Skeletal muscle tissue (tissue), 4 donors: Measurements from ENCODE around the gene CLCN4. TPM values are rescaled to one million over a fixed set of nuclear protein-coding genes. Genes with fewer than 3 reads are reported as not detected.

Source experiments
- H3K27ac ChIP-seq: one replicate; pipeline ENCODE4 v1.7.0; 2013; ENCODE audit warnings: mild to moderate bottlenecking, low read depth, low read length, inconsistent platforms
- H3K27me3 ChIP-seq, 3 donors: one replicate each; pipeline ENCODE4 v1.7.0; 2013; ENCODE audit warnings: low read length in 3 of 3; ENCODE audit not compliant: control insufficient read depth in 3 of 3, insufficient read depth in 3 of 3
- H3K36me3 ChIP-seq, 3 donors: one replicate each; pipeline ENCODE4 v1.7.0; 2013; ENCODE audit warnings: low read length in 3 of 3; ENCODE audit not compliant: control insufficient read depth in 3 of 3, insufficient read depth in 3 of 3
- H3K4me1 ChIP-seq, 3 donors: one replicate each; pipeline ENCODE4 v1.7.0; 2013; ENCODE audit warnings: low read length in 3 of 3, mild to moderate bottlenecking in 3 of 3; ENCODE audit not compliant: control insufficient read depth in 3 of 3, insufficient read depth in 3 of 3
- H3K4me3 ChIP-seq, 3 donors: one replicate each; pipeline ENCODE4 v1.7.0; 2013; ENCODE audit warnings: low read length in 3 of 3
- H3K9ac ChIP-seq, 3 donors: one replicate each; pipeline ENCODE4 v1.7.0; 2013; ENCODE audit warnings: low read length in 3 of 3, mild to moderate bottlenecking in 3 of 3, moderate library complexity in 2 of 3, low read depth in 1 of 3
- H3K9me3 ChIP-seq, 3 donors: one replicate each; pipeline ENCODE4 v1.7.0; 2013; ENCODE audit warnings: low read length in 3 of 3; ENCODE audit not compliant: control insufficient read depth in 3 of 3
- total RNA-seq: library from RNA; depleted of rRNA; stranded (reverse); fragments of >200 nt; gene quantifications from one replicate; pipeline ENCODE4 v1.2.3, GENCODE V29; 2014
- donor health status: Osteomylitis.

The CLCN4 gene
- total RNA-seq, 1 donor from 2014 or later = 15.7 TPM

DNA sequence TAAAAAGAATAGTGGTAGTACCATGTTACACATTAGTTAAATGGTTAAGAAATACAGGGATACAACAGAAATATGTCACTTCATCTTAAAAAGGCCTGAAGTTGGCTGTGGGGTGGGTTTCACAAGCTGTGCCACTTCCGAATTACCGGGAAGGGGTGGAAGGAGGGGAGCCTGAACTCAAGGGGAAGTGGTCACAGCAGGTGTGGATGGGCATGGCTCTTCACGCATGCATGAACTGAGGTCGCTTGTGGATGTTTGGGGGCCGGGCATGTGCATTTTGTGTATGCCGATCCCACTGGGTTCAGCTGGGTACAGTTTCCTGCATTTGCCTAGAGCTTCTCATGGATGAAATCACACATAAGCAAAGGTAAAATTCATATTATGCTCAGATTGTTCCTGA is 64.9 kb downstream of the CLCN4 start:
- H3K4me1 ChIP-seq = peaks cover 0 to 8% (median 2%) of the 10 kb centered on the region in 3 donors
- H3K4me3 ChIP-seq = no peak overlapping the region
- no peaks in the 10 kb centered on the region for H3K9me3 ChIP-seq
- no peaks in the 10 kb centered on the region for H3K27me3 ChIP-seq
- H3K27ac ChIP-seq = no peak overlapping the region
- H3K36me3 ChIP-seq = peaks cover 0 to 10% (median 10%) of the 10 kb centered on the region in 3 donors
- no peak overlapping the region for H3K9ac ChIP-seq

DNA sequence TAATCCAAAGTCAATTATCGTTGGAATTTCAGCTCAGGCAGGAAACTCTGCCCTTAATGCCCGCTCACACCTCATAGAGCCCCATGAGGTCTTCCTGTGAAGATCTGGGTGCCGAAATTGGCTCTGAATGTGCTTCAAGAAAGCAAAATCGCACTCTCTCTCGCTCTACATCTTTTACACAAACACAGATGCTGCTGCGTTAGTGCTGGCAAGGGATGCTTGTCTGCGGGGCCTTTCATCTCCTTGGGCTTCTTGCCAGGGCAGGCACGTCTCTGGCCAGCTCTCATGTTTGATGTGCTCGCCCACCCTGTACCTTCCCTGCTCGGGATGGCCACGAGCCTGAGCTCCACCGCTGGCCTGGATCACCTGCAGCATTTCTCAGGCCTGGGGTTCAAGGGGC is 66.5 kb downstream of the CLCN4 start:
- Histone ChIP-seq H3K4me3 (no peak overlapping the region), H3K4me1 (peaks cover 0 to 8% (median 2%) of the 10 kb centered on the region in 3 donors), H3K9me3 (no peaks in the 10 kb centered on the region), H3K36me3 (peaks cover 0 to 10% (median 10%) of the 10 kb centered on the region in 3 donors), H3K9ac (no peak overlapping the region), H3K27me3 (no peaks in the 10 kb centered on the region), H3K27ac (no peak overlapping the region)

GRCh38 chrX:10223781-10224180 is 67.0 kb downstream of the CLCN4 start:
- no peaks in the 10 kb centered on the region for H3K9me3 ChIP-seq
- H3K9ac ChIP-seq = no peak overlapping the region
- no peaks in the 10 kb centered on the region for H3K27me3 ChIP-seq
- H3K4me1 ChIP-seq = peaks cover 0 to 8% (median 2%) of the 10 kb centered on the region in 3 donors
- peaks cover 0 to 12% (median 10%) of the 10 kb centered on the region in 3 donors for H3K36me3 ChIP-seq
- H3K4me3 ChIP-seq = no peak overlapping the region
- no peak overlapping the region for H3K27ac ChIP-seq

- H3K27me3 ChIP-seq = no peaks in the 10 kb centered on the region
- peaks cover 2 to 8% (median 3%) of the 10 kb centered on the region in 3 donors for H3K36me3 ChIP-seq
- H3K9ac ChIP-seq = no peak overlapping the region
- H3K4me3 ChIP-seq = no peak overlapping the region
- no peaks in the 10 kb centered on the region for H3K9me3 ChIP-seq
- no peak overlapping the region for H3K27ac ChIP-seq
- H3K4me1 ChIP-seq = peaks cover 0 to 2% (median 0%) of the 10 kb centered on the region in 3 donors
Observed at GRCh38 chrX:10230222-10230621, 73.4 kb downstream of the CLCN4 start.

GRCh38 chrX:10231461-10231860 is 74.7 kb downstream of the CLCN4 start:
- H3K27ac ChIP-seq = no peak overlapping the region
- no peak overlapping the region for H3K9ac ChIP-seq
- no peaks in the 10 kb centered on the region for H3K27me3 ChIP-seq
- H3K4me3 ChIP-seq = no peak overlapping the region
- no peaks in the 10 kb centered on the region for H3K9me3 ChIP-seq
- H3K36me3 ChIP-seq = peaks cover 2 to 8% (median 3%) of the 10 kb centered on the region in 3 donors
- peaks cover 0 to 2% (median 0%) of the 10 kb centered on the region in 3 donors for H3K4me1 ChIP-seq

GRCh38 chrX:10233173-10233572 is 76.4 kb downstream of the CLCN4 start:
- H3K36me3 ChIP-seq = peaks cover 2 to 8% (median 3%) of the 10 kb centered on the region in 3 donors
- H3K27ac ChIP-seq = no peak overlapping the region
- no peaks in the 10 kb centered on the region for H3K27me3 ChIP-seq
- H3K4me1 ChIP-seq = peaks cover 0 to 2% (median 0%) of the 10 kb centered on the region in 3 donors
- H3K9ac ChIP-seq = no peak overlapping the region
- H3K4me3 ChIP-seq = no peak overlapping the region
- no peaks in the 10 kb centered on the region for H3K9me3 ChIP-seq

- Histone ChIP-seq H3K4me1 (peaks cover 0 to 2% (median 0%) of the 10 kb centered on the region in 3 donors), H3K36me3 (peaks cover 0 to 8% (median 3%) of the 10 kb centered on the region in 3 donors), H3K27ac (no peak overlapping the region), H3K9ac (no peak overlapping the region), H3K9me3 (no peaks in the 10 kb centered on the region), H3K27me3 (no peaks in the 10 kb centered on the region), H3K4me3 (no peak overlapping the region)
Observed at GRCh38 chrX:10233696-10234095, 76.9 kb downstream of the CLCN4 start.

DNA sequence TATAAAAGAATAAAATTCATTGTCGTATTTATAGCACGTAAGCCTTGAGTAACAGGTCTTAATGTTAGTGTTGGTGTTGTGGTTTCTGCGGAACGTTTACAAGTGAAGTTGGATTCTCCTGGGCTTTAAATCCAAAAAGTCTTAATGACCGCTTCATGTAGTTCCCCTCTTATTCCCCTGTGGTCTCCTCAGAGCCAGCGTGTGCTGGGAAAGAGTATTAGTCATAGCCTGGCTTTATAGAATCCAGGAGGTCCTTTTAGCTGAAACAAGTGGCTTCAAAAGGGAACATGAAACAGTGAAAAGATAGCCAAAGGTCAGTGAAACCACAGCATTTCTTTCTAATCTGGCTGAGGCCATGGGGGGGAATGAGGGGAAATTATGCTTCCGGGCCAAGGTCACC is 79.1 kb downstream of the CLCN4 start:
- no peaks in the 10 kb centered on the region for H3K9me3 ChIP-seq
- H3K4me3 ChIP-seq = no peak overlapping the region
- H3K27ac ChIP-seq = no peak overlapping the region
- H3K4me1 ChIP-seq = peaks cover 2 to 3% (median 3%) of the 10 kb centered on the region in 3 donors
- H3K27me3 ChIP-seq = no peaks in the 10 kb centered on the region
- no peak overlapping the region for H3K9ac ChIP-seq
- H3K36me3 ChIP-seq = peaks cover 0 to 8% (median 3%) of the 10 kb centered on the region in 3 donors

- no peak overlapping the region for H3K27ac ChIP-seq
- H3K4me1 ChIP-seq = peaks cover 2 to 3% (median 3%) of the 10 kb centered on the region in 3 donors
- H3K4me3 ChIP-seq = no peak overlapping the region
- no peaks in the 10 kb centered on the region for H3K27me3 ChIP-seq
- peaks cover 0 to 8% (median 3%) of the 10 kb centered on the region in 3 donors for H3K36me3 ChIP-seq
- no peak overlapping the region for H3K9ac ChIP-seq
- H3K9me3 ChIP-seq = no peaks in the 10 kb centered on the region
Observed at GRCh38 chrX:10237241-10237640, 80.5 kb downstream of the CLCN4 start.

DNA sequence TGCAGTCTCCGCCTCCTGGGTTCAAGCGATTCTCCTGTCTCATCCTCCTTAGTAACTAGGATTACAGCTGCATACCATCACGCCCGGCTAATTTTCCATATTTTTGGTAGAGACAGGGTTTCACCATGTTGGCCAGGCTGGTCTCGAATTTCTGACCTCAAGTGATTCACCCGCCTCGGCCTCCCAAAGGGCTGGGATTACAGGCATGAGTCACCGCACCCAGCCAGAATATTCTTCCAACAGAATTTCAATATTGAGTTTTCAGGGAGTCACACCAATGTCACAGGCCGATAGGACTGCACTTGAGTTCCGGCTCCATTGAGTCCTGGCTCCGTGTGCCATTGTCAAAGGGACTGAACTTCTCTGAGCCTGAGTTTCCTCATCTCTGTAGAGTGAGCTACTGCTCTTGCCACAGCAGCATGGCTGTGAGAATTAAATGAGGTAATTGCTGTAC is 82.9 kb downstream of the CLCN4 start:
- Histone ChIP-seq H3K27me3 (no peaks in the 10 kb centered on the region), H3K9me3 (no peaks in the 10 kb centered on the region), H3K27ac (no peak overlapping the region), H3K4me1 (peaks cover 2 to 3% (median 3%) of the 10 kb centered on the region in 3 donors), H3K9ac (no peak overlapping the region), H3K4me3 (no peak overlapping the region), H3K36me3 (no peaks in the 10 kb centered on the region)
